ENCODE measurements around the gene SASH1.

SASH1 gene

GRCh38 chr6:148503703-148504102 lies 161.1 kb downstream of the SASH1 start:
- H3K27ac ChIP-seq: peak overlapping the region in 1 of 2 donors; percentile 89
- no peak for TF ChIP-seq CTCF (IDR thresholded peaks at IDR 0.05)
- H3K27me3 ChIP-seq: no peaks in the 10 kb centered on the region
- no peaks in the 10 kb centered on the region for H3K36me3 ChIP-seq
- H3K4me1 ChIP-seq: peaks cover 6 to 68% (median 37%) of the 10 kb centered on the region in 4 donors
- intact Hi-C loops (cut with DNase I; ENCODE audit: low total_unique reads): no loop called here
- no peak overlapping the region for H3K4me3 ChIP-seq
- DNase-seq: no peak
- H3K9me3 ChIP-seq: no peaks in the 10 kb centered on the region

- TF ChIP-seq CTCF (IDR thresholded peaks at IDR 0.05): no peak
- Histone ChIP-seq H3K9me3 (no peaks in the 10 kb centered on the region), H3K27ac (peak overlapping the region; percentile 89 to 94), H3K27me3 (no peaks in the 10 kb centered on the region), H3K36me3 (no peaks in the 10 kb centered on the region), H3K4me3 (peak overlapping the region; percentile 59 to 65), H3K4me1 (peaks cover 6 to 46% (median 25%) of the 10 kb centered on the region in 4 donors)
- DNase-seq: peak; percentile 79 to 87
- intact Hi-C loops (cut with DNase I; ENCODE audit: low total_unique reads): no loop called here
Observed at GRCh38 chr6:148507774-148508173, 165.1 kb downstream of the SASH1 start.

GRCh38 chr6:148508401-148509041 lies 165.9 kb downstream of the SASH1 start:
- Histone ChIP-seq H3K27me3 (no peaks in the 10 kb centered on the region), H3K36me3 (no peaks in the 10 kb centered on the region), H3K4me1 (peaks cover 6 to 50% (median 27%) of the 10 kb centered on the region in 4 donors), H3K9me3 (no peaks in the 10 kb centered on the region), H3K27ac (peak overlapping the region; percentile 89 to 94), H3K4me3 (peak overlapping the region; percentile 59 to 65)
- peak in 1 of 2 experiments; percentile 10 for TF ChIP-seq CTCF (IDR thresholded peaks at IDR 0.05)
- intact Hi-C loops (cut with DNase I; ENCODE audit: low total_unique reads): no loop called here
- no peak for DNase-seq

- H3K4me3 ChIP-seq: peak overlapping the region; percentile 59 to 65
- H3K27ac ChIP-seq: peak overlapping the region; percentile 89 to 94
- intact Hi-C loops (cut with DNase I; ENCODE audit: low total_unique reads): no loop called here
- no peak for TF ChIP-seq CTCF (IDR thresholded peaks at IDR 0.05)
- no peaks in the 10 kb centered on the region for H3K36me3 ChIP-seq
- no peaks in the 10 kb centered on the region for H3K9me3 ChIP-seq
- no peak for DNase-seq
- no peaks in the 10 kb centered on the region for H3K27me3 ChIP-seq
- H3K4me1 ChIP-seq: peaks cover 6 to 52% (median 29%) of the 10 kb centered on the region in 4 donors
Observed at GRCh38 chr6:148509119-148509799, 166.6 kb downstream of the SASH1 start.

GRCh38 chr6:148509800-148510581 lies 167.4 kb downstream of the SASH1 start:
- peak overlapping the region; percentile 89 to 94 for H3K27ac ChIP-seq
- H3K4me3 ChIP-seq: peak overlapping the region; percentile 59 to 65
- peaks cover 0 to 4% (median 0%) of the 10 kb centered on the region in 3 donors for H3K36me3 ChIP-seq
- H3K9me3 ChIP-seq: no peaks in the 10 kb centered on the region
- peaks cover 6 to 54% (median 26%) of the 10 kb centered on the region in 4 donors for H3K4me1 ChIP-seq
- peak; percentile 91 to 92 for DNase-seq
- intact Hi-C loops (cut with DNase I; ENCODE audit: low total_unique reads): no loop called here
- H3K27me3 ChIP-seq: no peaks in the 10 kb centered on the region
- TF ChIP-seq CTCF (IDR thresholded peaks at IDR 0.05): no peak

Data from tibial artery (tissue), 4 donors.